ENCODE results near the gene DAB1.

Gene DAB1

GRCh38 chr1:56954664-56955063 is 469.2 kb downstream of the DAB1 start:
- TF ChIP-seq CTCF (IDR thresholded peaks at IDR 0.05; ENCODE audit: control insufficient read depth, insufficient read depth, low read depth, low read length, missing control alignments): no peak
- no peak for DNase-seq (ENCODE audit: low read depth)
- no peak overlapping the region for H3K4me3 ChIP-seq (ENCODE audit: control insufficient read depth, low read depth, low read length)

- no peak for TF ChIP-seq CTCF (IDR thresholded peaks at IDR 0.05; ENCODE audit: control insufficient read depth, insufficient read depth, low read depth, low read length, missing control alignments)
- H3K4me3 ChIP-seq (ENCODE audit: control insufficient read depth, low read depth, low read length): no peak overlapping the region
- DNase-seq (ENCODE audit: low read depth): no peak
Measured at GRCh38 chr1:56953386-56953785, 470.5 kb downstream of the DAB1 start.

- TF ChIP-seq CTCF (IDR thresholded peaks at IDR 0.05; ENCODE audit: control insufficient read depth, insufficient read depth, low read depth, low read length, missing control alignments): no peak
- no peak for DNase-seq (ENCODE audit: low read depth)
- H3K4me3 ChIP-seq (ENCODE audit: control insufficient read depth, low read depth, low read length): no peak overlapping the region
Measured at GRCh38 chr1:56952501-56952900, 471.4 kb downstream of the DAB1 start.

GRCh38 chr1:56948403-56949023 is 475.3 kb downstream of the DAB1 start:
- TF ChIP-seq CTCF (IDR thresholded peaks at IDR 0.05; ENCODE audit: control insufficient read depth, insufficient read depth, low read depth, low read length, missing control alignments): no peak
- peak; percentile 41 for DNase-seq (ENCODE audit: low read depth)
- H3K4me3 ChIP-seq (ENCODE audit: control insufficient read depth, low read depth, low read length): no peak overlapping the region
